Liver (tissue), 9 donors: Measurements from ENCODE around the gene SKI. TPM values are rescaled to one million over a fixed set of nuclear protein-coding genes. Genes with fewer than 3 reads are reported as not detected.

ENCODE experiments used
- DNase-seq: peaks from one replicate; pipeline ENCODE4 v3.0.0-alpha.2; 2017; ENCODE audit warnings: low spot score
- H3K27ac ChIP-seq, 2 donors: one replicate each; pipeline ENCODE4 v1.7.0; 2013; ENCODE audit warnings: inconsistent platforms in 2 of 2, low read length in 2 of 2, control low read depth in 1 of 2, low read depth in 1 of 2, mild to moderate bottlenecking in 1 of 2
- H3K27me3 ChIP-seq, 4 donors: one replicate each; pipeline versions ENCODE4 v1.6.1 to v1.7.0; 2013; ENCODE audit warnings: low read length in 3 of 4, inconsistent platforms in 1 of 4, mild to moderate bottlenecking in 1 of 4, moderate library complexity in 1 of 4; ENCODE audit not compliant: control insufficient read depth in 4 of 4, insufficient read depth in 4 of 4
- H3K36me3 ChIP-seq, 4 donors: one replicate each; pipeline versions ENCODE4 v1.6.1 to v1.7.0; 2013; ENCODE audit warnings: low read length in 3 of 4, mild to moderate bottlenecking in 3 of 4, low read depth in 1 of 4, moderate library complexity in 1 of 4; ENCODE audit not compliant: control insufficient read depth in 4 of 4, insufficient read depth in 3 of 4
- H3K4me1 ChIP-seq, 4 donors: one replicate each; pipeline versions ENCODE4 v1.6.1 to v1.7.0; 2013; ENCODE audit warnings: low read length in 3 of 4, mild to moderate bottlenecking in 3 of 4, moderate library complexity in 1 of 4; ENCODE audit not compliant: control insufficient read depth in 4 of 4, insufficient read depth in 4 of 4
- H3K4me3 ChIP-seq, 3 donors: one replicate each; pipeline versions ENCODE4 v1.6.1 to v1.7.0; 2013; ENCODE audit warnings: low read length in 3 of 3, control low read depth in 1 of 3, low read depth in 1 of 3, mild to moderate bottlenecking in 1 of 3
- H3K9ac ChIP-seq, 2 donors: one replicate each; pipeline ENCODE4 v1.7.0; 2013; ENCODE audit warnings: low read length in 2 of 2, mild to moderate bottlenecking in 2 of 2, moderate library complexity in 2 of 2, control low read depth in 1 of 2, low read depth in 1 of 2
- H3K9me3 ChIP-seq, 4 donors: one replicate each; pipeline versions ENCODE4 v1.6.1 to v1.7.0; 2013; ENCODE audit warnings: low read length in 3 of 4; ENCODE audit not compliant: control insufficient read depth in 4 of 4
- EGR1 ChIP-seq, 2 donors: IDR thresholded peaks; 2 replicates each; pipeline ENCODE4 v1.6.1; 2016 to 2018; ENCODE audit warnings: antibody characterized with exemption in 2 of 2, low read depth in 2 of 2
- FOXA1 ChIP-seq: IDR thresholded peaks from 2 replicates; pipeline ENCODE4 v1.6.1; 2016; ENCODE audit warnings: antibody characterized with exemption
- FOXA2 ChIP-seq: IDR thresholded peaks from 2 replicates; pipeline ENCODE4 v1.6.1; 2016; ENCODE audit warnings: antibody characterized with exemption
- GABPA ChIP-seq, 2 donors: IDR thresholded peaks in 1 of 2; conservative IDR thresholded peaks in 1 of 2; 2 replicates each; pipeline ENCODE4 v1.6.1; 2016; ENCODE audit warnings: antibody characterized with exemption in 2 of 2, mild to moderate bottlenecking in 1 of 2, moderate library complexity in 1 of 2
- HNF4A ChIP-seq, 2 donors: conservative IDR thresholded peaks; 2 replicates each; pipeline ENCODE4 v1.6.1; 2016; ENCODE audit warnings: antibody characterized with exemption in 2 of 2, mild to moderate bottlenecking in 2 of 2
- HNF4G ChIP-seq: IDR thresholded peaks from 2 replicates; pipeline ENCODE4 v1.6.1; 2016; ENCODE audit warnings: antibody characterized with exemption
- JUND ChIP-seq, 2 donors: IDR thresholded peaks; 2 replicates each; pipeline ENCODE4 v1.6.1; 2016; ENCODE audit warnings: antibody characterized with exemption in 2 of 2
- NR2F2 ChIP-seq: IDR thresholded peaks from 2 replicates; pipeline ENCODE4 v1.6.1; 2016; ENCODE audit warnings: antibody characterized with exemption
- RAD21 ChIP-seq, 2 donors: IDR thresholded peaks; 2 replicates each; pipeline ENCODE4 v1.6.1; 2016; ENCODE audit warnings: antibody characterized with exemption in 2 of 2, mild to moderate bottlenecking in 2 of 2
- SP1 ChIP-seq: IDR thresholded peaks from 2 replicates; pipeline ENCODE4 v1.6.1; 2018; ENCODE audit warnings: antibody characterized with exemption, mild to moderate bottlenecking
- TAF1 ChIP-seq: conservative IDR thresholded peaks from 2 replicates; pipeline ENCODE4 v1.6.1; 2016; ENCODE audit warnings: antibody characterized with exemption, mild to moderate bottlenecking
- YY1 ChIP-seq: IDR thresholded peaks from 2 replicates; pipeline ENCODE4 v1.6.1; 2016; ENCODE audit warnings: antibody characterized with exemption, mild to moderate bottlenecking
- WGBS: extraction: QIAGEN DNeasy Blood & Tissue Kit; methylation state at CpG from one replicate; pipeline ENCODE4 v1.1.7; 2013; 5-methylcytosine and 5-hydroxymethylcytosine counted together
- polyA plus RNA-seq, 2 donors: library from polyadenylated mRNA; stranded (reverse) in 1 of 2; unstranded in 1 of 2; fragments of 200-250 nt in 1 of 2; fragments of >200 nt in 1 of 2; fragmentation: Nextera tagmentation in 1 of 2; extraction: Ambion mirVana in 1 of 2; gene quantifications; one replicate each; pipeline versions ENCODE4 v1.2.1 to v1.2.3, GENCODE V29; 2013 to 2015
- total RNA-seq, 2 donors: library from RNA; depleted of rRNA; stranded (reverse); fragments of >200 nt; gene quantifications; one replicate each; pipeline ENCODE4 v1.2.3, GENCODE V29; 2014
- TF ChIP-seq, protein P1 (sequence below): IDR thresholded peaks from 2 replicates; pipeline ENCODE4 v1.6.1; 2016; ENCODE audit warnings: antibody characterized with exemption
- TF ChIP-seq, protein P2 (sequence below): IDR thresholded peaks from 2 replicates; pipeline ENCODE4 v1.6.1; 2016; ENCODE audit warnings: antibody characterized with exemption
- TF ChIP-seq, protein P3 (sequence below): fragments of 150-350 bp; IDR thresholded peaks from 2 replicates; pipeline ENCODE4 v1.5.1; 2017; ENCODE audit warnings: improper control_type of control experiment, low read depth, low read length; ENCODE audit not compliant: missing input control
- TF ChIP-seq, protein P4 (sequence below): IDR thresholded peaks from 2 replicates; pipeline ENCODE4 v1.6.1; 2016; ENCODE audit warnings: antibody characterized with exemption
- TF ChIP-seq, protein P5 (sequence below): IDR thresholded peaks from 2 replicates; pipeline ENCODE4 v1.6.1; 2016; ENCODE audit warnings: antibody characterized with exemption, mild to moderate bottlenecking
- donor health status: healthy.
- donor health status: healthy.
- donor health status: healthy.
- donor health status: healthy.
- donor health status: healthy.

Gene SKI
- total and polyA plus RNA-seq, 4 donors, result 3.2 to 21.3 (median 19.5) TPM

DNA sequence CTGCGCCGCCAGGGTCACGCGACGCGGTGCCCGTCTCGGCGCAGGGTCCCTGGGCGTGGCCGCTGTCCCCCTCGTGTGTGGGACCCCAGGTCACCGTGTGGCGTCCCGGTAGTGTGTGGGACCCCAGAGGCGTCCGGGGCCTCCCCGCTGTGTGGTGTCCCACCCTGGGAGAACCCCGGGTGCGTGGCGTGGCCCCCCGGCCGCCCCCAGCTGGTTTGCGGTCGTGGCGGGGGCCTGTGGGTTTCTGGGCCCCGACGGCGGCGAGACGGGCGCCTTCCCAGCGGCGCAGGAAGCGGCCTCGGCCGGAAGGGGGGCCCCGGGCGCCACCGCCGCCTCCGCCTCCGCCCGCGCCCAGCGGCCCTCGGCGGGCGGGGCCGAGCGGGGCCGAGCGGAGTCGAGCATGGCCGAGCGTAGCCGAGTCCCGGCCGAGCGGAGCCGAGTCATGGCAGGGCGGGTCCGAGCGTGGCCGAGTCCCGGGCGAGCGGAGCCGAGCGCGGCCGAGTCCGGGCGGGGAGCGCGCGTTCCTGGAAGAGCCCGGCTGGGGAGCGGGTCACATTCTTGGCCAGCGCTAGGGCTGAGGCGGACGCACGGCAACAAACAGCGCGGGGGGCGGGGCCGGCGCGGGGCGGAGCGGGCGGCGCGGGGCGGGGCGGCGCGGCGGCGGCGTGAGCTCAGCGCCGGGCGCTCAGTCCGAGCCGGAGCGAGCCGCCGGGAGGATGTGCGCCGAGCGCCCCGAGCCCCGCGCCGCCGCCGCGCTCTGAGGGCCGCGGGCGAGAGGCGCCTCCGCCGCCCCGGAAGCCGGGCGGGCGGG is 568 bp upstream of the SKI start:
- under 1% methylated on average over 129 of the region's 129 CpGs for WGBS
- TF ChIP-seq, protein P1, sequence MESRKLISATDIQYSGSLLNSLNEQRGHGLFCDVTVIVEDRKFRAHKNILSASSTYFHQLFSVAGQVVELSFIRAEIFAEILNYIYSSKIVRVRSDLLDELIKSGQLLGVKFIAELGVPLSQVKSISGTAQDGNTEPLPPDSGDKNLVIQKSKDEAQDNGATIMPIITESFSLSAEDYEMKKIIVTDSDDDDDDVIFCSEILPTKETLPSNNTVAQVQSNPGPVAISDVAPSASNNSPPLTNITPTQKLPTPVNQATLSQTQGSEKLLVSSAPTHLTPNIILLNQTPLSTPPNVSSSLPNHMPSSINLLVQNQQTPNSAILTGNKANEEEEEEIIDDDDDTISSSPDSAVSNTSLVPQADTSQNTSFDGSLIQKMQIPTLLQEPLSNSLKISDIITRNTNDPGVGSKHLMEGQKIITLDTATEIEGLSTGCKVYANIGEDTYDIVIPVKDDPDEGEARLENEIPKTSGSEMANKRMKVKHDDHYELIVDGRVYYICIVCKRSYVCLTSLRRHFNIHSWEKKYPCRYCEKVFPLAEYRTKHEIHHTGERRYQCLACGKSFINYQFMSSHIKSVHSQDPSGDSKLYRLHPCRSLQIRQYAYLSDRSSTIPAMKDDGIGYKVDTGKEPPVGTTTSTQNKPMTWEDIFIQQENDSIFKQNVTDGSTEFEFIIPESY, result no peak
- no peak for TF ChIP-seq GABPA (IDR thresholded peaks at IDR 0.05 in 1 of 2, conservative IDR thresholded peaks at IDR 0.05 in 1 of 2)
- TF ChIP-seq TAF1, result no peak
- no peak for TF ChIP-seq EGR1 (IDR thresholded peaks at IDR 0.05; ENCODE audit: low read depth in 2 of 2)
- no peak for TF ChIP-seq FOXA1
- no peak for TF ChIP-seq JUND (IDR thresholded peaks at IDR 0.05)
- no peak for TF ChIP-seq FOXA2
- no peak for TF ChIP-seq RAD21 (IDR thresholded peaks at IDR 0.05)
- TF ChIP-seq NR2F2, result no peak
- peak; percentile 61 for TF ChIP-seq HNF4G
- no peak for TF ChIP-seq HNF4A (conservative IDR thresholded peaks at IDR 0.05)
- TF ChIP-seq, protein P2, sequence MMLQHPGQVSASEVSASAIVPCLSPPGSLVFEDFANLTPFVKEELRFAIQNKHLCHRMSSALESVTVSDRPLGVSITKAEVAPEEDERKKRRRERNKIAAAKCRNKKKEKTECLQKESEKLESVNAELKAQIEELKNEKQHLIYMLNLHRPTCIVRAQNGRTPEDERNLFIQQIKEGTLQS, result no peak
- TF ChIP-seq, protein P3, sequence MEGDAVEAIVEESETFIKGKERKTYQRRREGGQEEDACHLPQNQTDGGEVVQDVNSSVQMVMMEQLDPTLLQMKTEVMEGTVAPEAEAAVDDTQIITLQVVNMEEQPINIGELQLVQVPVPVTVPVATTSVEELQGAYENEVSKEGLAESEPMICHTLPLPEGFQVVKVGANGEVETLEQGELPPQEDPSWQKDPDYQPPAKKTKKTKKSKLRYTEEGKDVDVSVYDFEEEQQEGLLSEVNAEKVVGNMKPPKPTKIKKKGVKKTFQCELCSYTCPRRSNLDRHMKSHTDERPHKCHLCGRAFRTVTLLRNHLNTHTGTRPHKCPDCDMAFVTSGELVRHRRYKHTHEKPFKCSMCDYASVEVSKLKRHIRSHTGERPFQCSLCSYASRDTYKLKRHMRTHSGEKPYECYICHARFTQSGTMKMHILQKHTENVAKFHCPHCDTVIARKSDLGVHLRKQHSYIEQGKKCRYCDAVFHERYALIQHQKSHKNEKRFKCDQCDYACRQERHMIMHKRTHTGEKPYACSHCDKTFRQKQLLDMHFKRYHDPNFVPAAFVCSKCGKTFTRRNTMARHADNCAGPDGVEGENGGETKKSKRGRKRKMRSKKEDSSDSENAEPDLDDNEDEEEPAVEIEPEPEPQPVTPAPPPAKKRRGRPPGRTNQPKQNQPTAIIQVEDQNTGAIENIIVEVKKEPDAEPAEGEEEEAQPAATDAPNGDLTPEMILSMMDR, result peak; percentile 10
- TF ChIP-seq SP1, result no peak
- peak overlapping the region in 1 of 2 donors; percentile 85 for H3K9ac ChIP-seq
- no peaks in the 10 kb centered on the region for H3K9me3 ChIP-seq
- no peaks in the 10 kb centered on the region for H3K27me3 ChIP-seq
- peak; percentile 97 for DNase-seq
- no peaks in the 10 kb centered on the region for H3K36me3 ChIP-seq
- H3K27ac ChIP-seq, result peak overlapping the region; percentile 94 to 97
- peaks cover 8 to 37% (median 28%) of the 10 kb centered on the region in 4 donors for H3K4me1 ChIP-seq
- peak overlapping the region; percentile 47 to 88 (median 75) for H3K4me3 ChIP-seq

DNA sequence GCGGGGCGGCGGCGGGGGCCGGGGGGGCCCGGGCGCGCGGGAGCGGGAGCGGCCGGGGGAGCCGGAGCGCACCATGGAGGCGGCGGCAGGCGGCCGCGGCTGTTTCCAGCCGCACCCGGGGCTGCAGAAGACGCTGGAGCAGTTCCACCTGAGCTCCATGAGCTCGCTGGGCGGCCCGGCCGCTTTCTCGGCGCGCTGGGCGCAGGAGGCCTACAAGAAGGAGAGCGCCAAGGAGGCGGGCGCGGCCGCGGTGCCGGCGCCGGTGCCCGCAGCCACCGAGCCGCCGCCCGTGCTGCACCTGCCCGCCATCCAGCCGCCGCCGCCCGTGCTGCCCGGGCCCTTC is 546 bp downstream of the SKI start:
- peak overlapping the region; percentile 91 to 93 for H3K27ac ChIP-seq
- TF ChIP-seq FOXA1 (no peak), RAD21 (IDR thresholded peaks at IDR 0.05) (no peak), YY1 (no peak), EGR1 (IDR thresholded peaks at IDR 0.05; ENCODE audit: low read depth in 2 of 2) (no peak), TAF1 (no peak), HNF4G (no peak), FOXA2 (no peak), JUND (IDR thresholded peaks at IDR 0.05) (no peak), GABPA (IDR thresholded peaks at IDR 0.05 in 1 of 2, conservative IDR thresholded peaks at IDR 0.05 in 1 of 2) (no peak), SP1 (no peak)
- TF ChIP-seq, protein P2, result no peak
- TF ChIP-seq, protein P4, sequence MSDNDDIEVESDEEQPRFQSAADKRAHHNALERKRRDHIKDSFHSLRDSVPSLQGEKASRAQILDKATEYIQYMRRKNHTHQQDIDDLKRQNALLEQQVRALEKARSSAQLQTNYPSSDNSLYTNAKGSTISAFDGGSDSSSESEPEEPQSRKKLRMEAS, result no peak
- TF ChIP-seq, protein P5, sequence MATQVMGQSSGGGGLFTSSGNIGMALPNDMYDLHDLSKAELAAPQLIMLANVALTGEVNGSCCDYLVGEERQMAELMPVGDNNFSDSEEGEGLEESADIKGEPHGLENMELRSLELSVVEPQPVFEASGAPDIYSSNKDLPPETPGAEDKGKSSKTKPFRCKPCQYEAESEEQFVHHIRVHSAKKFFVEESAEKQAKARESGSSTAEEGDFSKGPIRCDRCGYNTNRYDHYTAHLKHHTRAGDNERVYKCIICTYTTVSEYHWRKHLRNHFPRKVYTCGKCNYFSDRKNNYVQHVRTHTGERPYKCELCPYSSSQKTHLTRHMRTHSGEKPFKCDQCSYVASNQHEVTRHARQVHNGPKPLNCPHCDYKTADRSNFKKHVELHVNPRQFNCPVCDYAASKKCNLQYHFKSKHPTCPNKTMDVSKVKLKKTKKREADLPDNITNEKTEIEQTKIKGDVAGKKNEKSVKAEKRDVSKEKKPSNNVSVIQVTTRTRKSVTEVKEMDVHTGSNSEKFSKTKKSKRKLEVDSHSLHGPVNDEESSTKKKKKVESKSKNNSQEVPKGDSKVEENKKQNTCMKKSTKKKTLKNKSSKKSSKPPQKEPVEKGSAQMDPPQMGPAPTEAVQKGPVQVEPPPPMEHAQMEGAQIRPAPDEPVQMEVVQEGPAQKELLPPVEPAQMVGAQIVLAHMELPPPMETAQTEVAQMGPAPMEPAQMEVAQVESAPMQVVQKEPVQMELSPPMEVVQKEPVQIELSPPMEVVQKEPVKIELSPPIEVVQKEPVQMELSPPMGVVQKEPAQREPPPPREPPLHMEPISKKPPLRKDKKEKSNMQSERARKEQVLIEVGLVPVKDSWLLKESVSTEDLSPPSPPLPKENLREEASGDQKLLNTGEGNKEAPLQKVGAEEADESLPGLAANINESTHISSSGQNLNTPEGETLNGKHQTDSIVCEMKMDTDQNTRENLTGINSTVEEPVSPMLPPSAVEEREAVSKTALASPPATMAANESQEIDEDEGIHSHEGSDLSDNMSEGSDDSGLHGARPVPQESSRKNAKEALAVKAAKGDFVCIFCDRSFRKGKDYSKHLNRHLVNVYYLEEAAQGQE, result no peak
- TF ChIP-seq, protein P1, result no peak
- no peaks in the 10 kb centered on the region for H3K9me3 ChIP-seq
- under 1% methylated on average over 50 of the region's 50 CpGs for WGBS
- peak overlapping the region; percentile 82 to 88 (median 83) for H3K4me3 ChIP-seq
- peaks cover 16 to 47% (median 38%) of the 10 kb centered on the region in 4 donors for H3K4me1 ChIP-seq
- DNase-seq, result no peak
- H3K36me3 ChIP-seq, result no peaks in the 10 kb centered on the region
- H3K27me3 ChIP-seq, result no peaks in the 10 kb centered on the region
- H3K9ac ChIP-seq, result peak overlapping the region in 1 of 2 donors; percentile 89
